ENCODE measurements around the gene WDR82. TPM values are rescaled to one million over a fixed set of nuclear protein-coding genes. Genes with fewer than 3 reads are reported as not detected.

Gene WDR82
- total RNA-seq, 1 experiment from 2014 or later, result 115 TPM

DNA sequence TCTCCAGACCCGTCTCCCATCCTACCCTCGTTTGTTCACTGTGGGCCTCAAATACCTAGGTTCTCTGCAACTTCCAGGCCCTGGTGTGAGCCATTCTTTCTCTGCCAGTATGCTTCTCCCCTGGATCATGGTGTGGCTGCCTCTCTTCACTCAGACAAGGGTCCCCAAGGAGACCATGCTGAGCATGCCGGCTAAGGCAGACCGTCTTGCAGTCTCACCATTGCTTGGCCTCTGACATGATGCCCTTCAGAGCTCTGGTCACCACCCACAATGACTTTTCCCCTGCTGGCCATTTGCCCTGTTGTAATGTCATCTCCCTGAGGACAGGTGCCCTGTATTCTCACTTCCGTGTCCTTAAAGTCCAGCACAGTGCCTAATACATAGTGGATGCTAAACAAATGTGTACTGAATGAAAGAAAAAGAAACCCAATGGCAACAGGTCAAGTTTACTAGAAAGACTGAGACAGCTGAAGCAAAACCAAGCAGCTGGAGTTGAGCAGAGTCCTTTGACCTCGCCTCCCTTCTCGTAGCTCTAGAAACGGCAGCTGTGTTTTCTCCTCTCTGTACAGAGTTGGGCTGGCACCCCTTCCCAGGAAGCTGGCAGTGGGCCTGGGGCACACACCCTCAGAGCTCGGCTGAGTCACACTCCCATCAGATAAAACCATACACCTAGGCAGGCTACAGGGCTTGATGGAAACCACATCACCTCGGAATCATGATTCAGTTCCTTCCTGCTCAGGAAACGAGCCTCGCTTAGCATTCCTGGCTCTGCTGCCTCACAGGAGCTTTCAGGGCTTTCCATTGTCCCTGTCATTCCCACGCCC, 61.7 kb downstream of the WDR82 start:
- DNase-seq (ENCODE audit: low spot score), result no peak
- in situ Hi-C loops (cut with HindIII; ENCODE audit: low sequenced_read_pairs), result no loop called here

DNA sequence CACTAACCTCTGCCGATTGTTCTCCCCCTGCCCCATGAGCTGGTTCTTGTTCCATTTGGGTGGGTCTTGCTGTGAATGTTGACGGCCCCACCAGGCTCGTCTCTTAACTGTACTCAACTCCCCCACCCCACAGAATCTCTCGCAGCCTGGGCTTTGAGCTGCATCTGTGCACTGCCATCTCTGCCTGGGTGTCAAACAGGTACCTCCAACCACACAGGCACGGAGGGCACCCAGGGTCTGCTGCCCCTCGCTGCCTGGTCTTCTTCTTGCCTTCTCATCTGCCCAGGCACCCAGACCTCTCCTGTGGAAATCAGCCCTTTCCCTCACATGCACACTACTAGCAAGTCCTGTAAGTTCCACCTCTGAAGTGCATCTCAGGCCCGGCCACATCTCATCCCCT, 63.1 kb downstream of the WDR82 start:
- no peak for DNase-seq (ENCODE audit: low spot score)
- in situ Hi-C loops (cut with HindIII; ENCODE audit: low sequenced_read_pairs), result no loop called here

DNA sequence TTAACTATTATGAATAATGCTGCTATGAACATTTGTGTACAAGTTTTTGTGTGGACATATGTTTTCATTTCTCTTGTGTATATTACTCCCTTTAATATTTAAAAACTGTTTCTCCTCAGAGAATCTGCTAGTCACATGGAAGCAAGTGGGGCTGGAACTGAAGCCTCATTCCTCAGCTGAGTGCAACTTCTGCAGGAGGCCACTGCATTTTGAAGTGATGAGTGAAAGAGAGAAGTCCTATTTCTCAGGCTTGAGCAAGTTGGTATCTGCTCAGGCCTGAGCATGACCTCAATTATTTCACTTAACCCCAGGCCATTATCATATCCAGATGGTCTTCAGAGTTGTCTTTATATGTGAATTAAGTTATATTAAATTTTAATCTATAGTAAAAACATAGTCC, 64.5 kb downstream of the WDR82 start:
- in situ Hi-C loops (cut with HindIII; ENCODE audit: low sequenced_read_pairs), result no loop called here
- no peak for DNase-seq (ENCODE audit: low spot score)

DNA sequence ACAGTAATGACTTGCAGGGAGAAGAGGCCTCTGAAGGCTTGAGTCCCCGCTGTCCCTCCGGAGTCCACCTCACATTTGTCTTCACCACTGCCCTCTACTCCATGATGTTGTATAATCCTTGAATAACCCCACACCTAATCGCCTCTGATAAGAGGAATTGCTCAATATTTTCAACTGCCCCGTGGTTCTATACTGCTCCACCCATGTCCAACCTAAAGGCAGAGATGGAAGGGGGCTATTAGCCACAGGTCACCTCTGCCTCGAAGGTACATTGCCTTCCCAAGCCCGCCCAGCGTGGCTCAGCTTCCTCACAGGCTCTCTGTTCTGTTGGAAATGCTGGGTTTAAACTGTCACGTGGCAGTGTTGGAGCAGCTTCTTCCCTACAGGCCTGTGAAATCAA, 65.4 kb downstream of the WDR82 start:
- no peak for DNase-seq (ENCODE audit: low spot score)
- in situ Hi-C loops (cut with HindIII; ENCODE audit: low sequenced_read_pairs), result no loop called here

DNA sequence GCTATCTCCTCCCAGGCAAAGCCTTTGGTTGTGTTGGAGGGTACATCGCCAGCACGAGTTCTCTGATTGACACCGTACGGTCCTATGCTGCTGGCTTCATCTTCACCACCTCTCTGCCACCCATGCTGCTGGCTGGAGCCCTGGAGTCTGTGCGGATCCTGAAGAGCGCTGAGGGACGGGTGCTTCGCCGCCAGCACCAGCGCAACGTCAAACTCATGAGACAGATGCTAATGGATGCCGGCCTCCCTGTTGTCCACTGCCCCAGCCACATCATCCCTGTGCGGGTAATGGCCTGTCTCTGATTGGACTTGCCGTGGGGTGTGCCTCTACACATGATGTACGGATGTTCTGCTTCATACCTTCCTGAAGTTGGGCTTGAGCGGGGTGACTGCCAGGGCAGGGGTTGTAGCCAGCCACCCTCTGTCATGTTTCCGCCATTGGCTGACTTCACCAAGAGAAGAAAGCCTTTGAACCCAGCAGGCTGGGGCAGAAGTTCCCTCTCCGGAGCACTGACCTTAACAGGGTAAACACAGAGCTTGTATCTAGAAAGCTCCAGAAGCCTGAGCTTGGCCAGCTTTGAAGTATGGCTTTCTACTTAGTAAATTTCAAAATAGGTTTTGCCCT, 67.1 kb downstream of the WDR82 start:
- in situ Hi-C loops (cut with HindIII; ENCODE audit: low sequenced_read_pairs), result no loop called here
- DNase-seq (ENCODE audit: low spot score), result no peak

DNA sequence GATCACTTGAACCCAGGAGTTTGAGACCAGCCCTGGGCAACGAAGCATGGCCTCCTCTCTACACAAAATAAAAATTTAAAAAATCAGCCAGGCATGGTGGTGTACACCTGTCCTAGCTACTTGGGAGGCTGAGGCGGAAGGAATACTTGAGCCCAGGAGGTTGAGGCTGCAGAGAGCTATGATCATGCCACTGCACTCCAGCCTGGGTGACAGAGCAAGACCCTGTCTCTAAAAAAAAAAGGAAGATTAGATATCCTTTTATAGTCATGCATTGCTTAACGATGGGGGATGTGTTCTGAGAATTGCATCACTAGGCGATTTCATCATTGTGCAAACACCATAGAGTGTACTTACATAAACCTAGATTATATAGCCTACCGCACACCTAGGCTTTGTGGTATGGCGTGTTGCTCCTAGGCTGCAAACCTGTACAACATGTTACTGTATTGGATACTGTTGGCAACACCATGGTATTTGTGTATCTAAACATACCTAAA, 67.9 kb downstream of the WDR82 start:
- in situ Hi-C loops (cut with HindIII; ENCODE audit: low sequenced_read_pairs), result no loop called here

DNA sequence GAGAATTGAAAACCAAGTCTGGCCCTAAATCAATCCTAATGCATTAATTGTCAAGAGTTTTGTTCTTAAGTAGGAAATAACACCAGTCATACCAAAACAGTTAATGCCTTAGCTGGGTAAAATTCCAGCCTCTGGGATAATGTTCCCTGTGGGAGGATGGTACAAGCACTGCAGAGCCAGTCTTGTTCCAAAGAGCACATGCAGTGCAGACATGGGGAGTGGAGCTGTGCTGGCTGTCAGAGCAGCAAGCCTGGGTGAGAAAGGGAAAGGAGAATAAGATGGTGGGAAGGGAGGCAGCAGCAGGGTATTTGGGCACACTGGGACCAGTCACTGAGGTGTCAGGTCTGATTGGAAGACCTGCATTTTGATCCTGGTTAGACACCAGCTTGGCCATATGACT, 68.4 kb downstream of the WDR82 start:
- DNase-seq (ENCODE audit: low spot score), result no peak
- in situ Hi-C loops (cut with HindIII; ENCODE audit: low sequenced_read_pairs), result no loop called here

More for the DNA sequence above, 67.9 kb downstream of the WDR82 start:
- DNase-seq (ENCODE audit: low spot score), result no peak

DNA sequence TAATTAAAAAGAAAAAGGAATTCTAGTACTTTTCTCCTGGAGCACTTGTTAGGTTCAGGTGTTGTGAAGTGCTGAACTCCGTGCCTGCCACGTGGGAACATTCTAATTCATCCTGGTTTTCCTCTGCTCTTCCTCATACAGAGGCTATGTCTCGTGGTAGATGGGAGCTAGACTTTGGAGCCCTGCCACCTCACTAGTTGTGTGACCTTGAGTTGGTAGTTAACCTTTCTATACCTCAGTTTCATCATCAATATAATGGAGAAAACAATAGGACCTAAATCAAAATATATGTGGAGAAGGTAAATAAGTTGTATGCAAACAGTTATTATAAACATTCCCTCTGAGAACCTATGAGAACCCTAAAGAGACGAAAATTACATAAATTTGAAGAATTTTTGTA, 69.9 kb downstream of the WDR82 start:
- no peak for DNase-seq (ENCODE audit: low spot score)
- in situ Hi-C loops (cut with HindIII; ENCODE audit: low sequenced_read_pairs), result no loop called here

DNA sequence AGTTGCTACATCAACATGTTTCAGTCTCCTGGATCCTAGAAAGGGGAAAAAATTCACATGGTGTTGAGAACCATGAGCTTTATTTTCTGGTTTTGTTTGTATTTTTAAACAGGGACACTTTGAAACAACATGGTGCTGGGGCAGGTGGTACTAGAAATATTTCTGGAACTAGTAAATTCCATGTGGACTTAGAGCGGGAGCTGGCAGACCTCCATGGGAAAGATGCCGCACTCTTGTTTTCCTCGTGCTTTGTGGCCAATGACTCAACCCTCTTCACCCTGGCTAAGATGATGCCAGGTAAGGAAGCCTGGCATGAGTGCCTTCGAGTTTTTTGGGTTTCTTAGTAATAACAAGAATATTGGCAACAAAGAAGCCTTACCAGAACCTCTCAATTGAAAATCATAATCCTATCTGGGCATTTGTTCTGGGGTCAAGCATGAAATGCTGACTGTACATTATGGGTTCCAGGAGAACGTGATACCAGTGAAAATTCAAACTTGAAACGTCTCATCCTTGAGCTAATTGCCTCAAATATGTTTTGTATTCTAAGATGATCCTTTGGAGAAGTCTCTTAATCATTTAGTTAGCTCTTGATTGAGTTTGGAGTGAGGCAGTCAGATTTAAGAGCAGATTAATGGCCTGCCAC, 72.6 kb downstream of the WDR82 start:
- in situ Hi-C loops (cut with HindIII; ENCODE audit: low sequenced_read_pairs), result no loop called here
- DNase-seq (ENCODE audit: low spot score), result peak; percentile 93

Other genes starting within 250 kb of the WDR82 start
- gene DUSP7, start 222.1 kb downstream of the WDR82 start, total RNA-seq (2014; rRNA removed; shearing (Covaris generic)), result 14.6 and 16.8 TPM in 2 replicates
- gene POC1A, start 124.2 kb downstream of the WDR82 start, total RNA-seq (2014; rRNA removed; shearing (Covaris generic)), result 22.8 and 32.2 TPM in 2 replicates
- gene ALAS1, start 80.5 kb downstream of the WDR82 start, total RNA-seq (2014; rRNA removed; shearing (Covaris generic)), result 66.7 and 73.0 TPM in 2 replicates
- gene TLR9, start 53.0 kb downstream of the WDR82 start, total RNA-seq (2014; rRNA removed; shearing (Covaris generic)), result 0.07 TPM in 1 of 2 replicates, not detected in the other
- gene TWF2, start 39.5 kb downstream of the WDR82 start, total RNA-seq (2014; rRNA removed; shearing (Covaris generic)), result 237 and 258 TPM in 2 replicates
- gene PPM1M, start 32.9 kb downstream of the WDR82 start, total RNA-seq (2014; rRNA removed; shearing (Covaris generic)), result 0.43 and 1.4 TPM in 2 replicates
- 14.8 and 24.5 TPM in 2 replicates for gene GLYCTK, start 9.2 kb upstream of the WDR82 start, total RNA-seq (2014; rRNA removed; shearing (Covaris generic))
- 1.2 and 2.5 TPM in 2 replicates for gene DNAH1, start 37.7 kb upstream of the WDR82 start, total RNA-seq (2014; rRNA removed; shearing (Covaris generic))
- gene BAP1, start 131.4 kb upstream of the WDR82 start, total RNA-seq (2014; rRNA removed; shearing (Covaris generic)), result 149 and 194 TPM in 2 replicates
- 6.7 and 8.3 TPM in 2 replicates for gene PHF7, start 132.0 kb upstream of the WDR82 start, total RNA-seq (2014; rRNA removed; shearing (Covaris generic))
- 0.10 and 0.98 TPM in 2 replicates for gene SEMA3G, start 166.5 kb upstream of the WDR82 start, total RNA-seq (2014; rRNA removed; shearing (Covaris generic))
- 86.7 and 117 TPM in 2 replicates for gene TNNC1, start 175.4 kb upstream of the WDR82 start, total RNA-seq (2014; rRNA removed; shearing (Covaris generic))
- 25.5 and 28.9 TPM in 2 replicates for gene NISCH, start 177.0 kb upstream of the WDR82 start, total RNA-seq (2014; rRNA removed; shearing (Covaris generic))
- gene STAB1, start 216.7 kb upstream of the WDR82 start, total RNA-seq (2014; rRNA removed; shearing (Covaris generic)), result not detected in 2 replicates